ENCODE data around the gene RPS15. TPM values are rescaled to one million over a fixed set of nuclear protein-coding genes. Genes with fewer than 3 reads are reported as not detected.

The RPS15 gene
- total and polyA plus RNA-seq, 2 of the 13 experiments (the other 11 are each of a cell fraction or from before 2014, with no cell fraction given), result 695 to 1,411 TPM

DNA sequence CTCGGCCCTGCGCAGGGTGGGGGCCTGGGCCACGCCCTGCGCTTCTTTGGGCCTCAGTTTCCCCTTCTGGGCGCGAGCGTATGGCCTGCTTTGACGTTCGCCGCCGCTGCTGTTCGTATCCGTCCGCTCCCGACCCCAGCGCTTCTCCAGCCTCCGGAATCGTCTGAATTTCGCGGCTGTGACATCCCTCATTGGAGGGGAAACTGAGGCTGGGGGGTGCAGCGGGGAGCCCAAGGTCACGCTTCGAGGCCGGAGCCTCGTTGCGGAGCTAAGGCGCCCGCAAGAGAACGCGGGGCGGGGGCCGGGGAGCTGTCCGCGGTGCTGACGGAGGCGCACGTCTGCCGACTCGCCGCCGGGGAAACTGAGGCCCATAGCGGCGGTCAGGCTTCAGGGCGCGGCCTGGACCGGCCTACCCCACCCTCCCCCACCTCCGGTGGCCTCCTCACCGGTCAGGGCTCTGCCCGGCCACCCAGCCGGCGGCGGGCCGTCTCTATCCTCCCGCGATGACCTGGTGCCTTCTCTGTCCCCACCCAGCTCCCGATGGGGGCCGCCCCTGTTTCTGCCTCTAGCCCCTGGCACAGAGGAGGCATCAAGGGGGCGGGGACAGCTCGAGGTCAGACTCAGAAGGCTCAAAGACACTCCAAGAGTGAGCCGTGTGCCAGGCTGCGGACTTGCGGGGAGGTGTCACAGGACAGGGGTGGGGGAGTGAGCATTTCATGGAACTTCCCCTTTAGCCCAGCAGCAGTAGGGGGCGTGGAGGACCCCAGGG is 8.7 kb downstream of the RPS15 start (continued):
- TF ChIP-seq, protein P1, sequence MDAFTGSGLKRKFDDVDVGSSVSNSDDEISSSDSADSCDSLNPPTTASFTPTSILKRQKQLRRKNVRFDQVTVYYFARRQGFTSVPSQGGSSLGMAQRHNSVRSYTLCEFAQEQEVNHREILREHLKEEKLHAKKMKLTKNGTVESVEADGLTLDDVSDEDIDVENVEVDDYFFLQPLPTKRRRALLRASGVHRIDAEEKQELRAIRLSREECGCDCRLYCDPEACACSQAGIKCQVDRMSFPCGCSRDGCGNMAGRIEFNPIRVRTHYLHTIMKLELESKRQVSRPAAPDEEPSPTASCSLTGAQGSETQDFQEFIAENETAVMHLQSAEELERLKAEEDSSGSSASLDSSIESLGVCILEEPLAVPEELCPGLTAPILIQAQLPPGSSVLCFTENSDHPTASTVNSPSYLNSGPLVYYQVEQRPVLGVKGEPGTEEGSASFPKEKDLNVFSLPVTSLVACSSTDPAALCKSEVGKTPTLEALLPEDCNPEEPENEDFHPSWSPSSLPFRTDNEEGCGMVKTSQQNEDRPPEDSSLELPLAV (CRISPR knock-in tag; conservative IDR thresholded peaks at IDR 0.05; ENCODE audit: low read depth), result no peak
- 0 out of 2 replicates have a peak, but pooled peaks have one; percentile 47 for TF ChIP-seq FOXC1 (CRISPR knock-in tag; IDR thresholded peaks at IDR 0.05; ENCODE audit: borderline replicate concordance)
- no peak for TF ChIP-seq ZNF180 (CRISPR knock-in tag; IDR thresholded peaks at IDR 0.05; ENCODE audit: borderline replicate concordance, low read depth)
- TF ChIP-seq, protein P2, sequence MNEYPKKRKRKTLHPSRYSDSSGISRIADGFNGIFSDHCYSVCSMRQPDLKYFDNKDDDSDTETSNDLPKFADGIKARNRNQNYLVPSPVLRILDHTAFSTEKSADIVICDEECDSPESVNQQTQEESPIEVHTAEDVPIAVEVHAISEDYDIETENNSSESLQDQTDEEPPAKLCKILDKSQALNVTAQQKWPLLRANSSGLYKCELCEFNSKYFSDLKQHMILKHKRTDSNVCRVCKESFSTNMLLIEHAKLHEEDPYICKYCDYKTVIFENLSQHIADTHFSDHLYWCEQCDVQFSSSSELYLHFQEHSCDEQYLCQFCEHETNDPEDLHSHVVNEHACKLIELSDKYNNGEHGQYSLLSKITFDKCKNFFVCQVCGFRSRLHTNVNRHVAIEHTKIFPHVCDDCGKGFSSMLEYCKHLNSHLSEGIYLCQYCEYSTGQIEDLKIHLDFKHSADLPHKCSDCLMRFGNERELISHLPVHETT (CRISPR knock-in tag; conservative IDR thresholded peaks at IDR 0.05), result 0 out of 2 replicates have a peak, but pooled peaks have one; percentile 32
- no peak for TF ChIP-seq SYNCRIP (IDR thresholded peaks at IDR 0.05; ENCODE audit: insufficient read depth, low read depth, low read length)
- TF ChIP-seq SMAD1 (CRISPR knock-in tag; IDR thresholded peaks at IDR 0.05; ENCODE audit: borderline replicate concordance, low read depth), result no peak; the same call in 1 of the 2 replicates
- TF ChIP-seq, protein P3, sequence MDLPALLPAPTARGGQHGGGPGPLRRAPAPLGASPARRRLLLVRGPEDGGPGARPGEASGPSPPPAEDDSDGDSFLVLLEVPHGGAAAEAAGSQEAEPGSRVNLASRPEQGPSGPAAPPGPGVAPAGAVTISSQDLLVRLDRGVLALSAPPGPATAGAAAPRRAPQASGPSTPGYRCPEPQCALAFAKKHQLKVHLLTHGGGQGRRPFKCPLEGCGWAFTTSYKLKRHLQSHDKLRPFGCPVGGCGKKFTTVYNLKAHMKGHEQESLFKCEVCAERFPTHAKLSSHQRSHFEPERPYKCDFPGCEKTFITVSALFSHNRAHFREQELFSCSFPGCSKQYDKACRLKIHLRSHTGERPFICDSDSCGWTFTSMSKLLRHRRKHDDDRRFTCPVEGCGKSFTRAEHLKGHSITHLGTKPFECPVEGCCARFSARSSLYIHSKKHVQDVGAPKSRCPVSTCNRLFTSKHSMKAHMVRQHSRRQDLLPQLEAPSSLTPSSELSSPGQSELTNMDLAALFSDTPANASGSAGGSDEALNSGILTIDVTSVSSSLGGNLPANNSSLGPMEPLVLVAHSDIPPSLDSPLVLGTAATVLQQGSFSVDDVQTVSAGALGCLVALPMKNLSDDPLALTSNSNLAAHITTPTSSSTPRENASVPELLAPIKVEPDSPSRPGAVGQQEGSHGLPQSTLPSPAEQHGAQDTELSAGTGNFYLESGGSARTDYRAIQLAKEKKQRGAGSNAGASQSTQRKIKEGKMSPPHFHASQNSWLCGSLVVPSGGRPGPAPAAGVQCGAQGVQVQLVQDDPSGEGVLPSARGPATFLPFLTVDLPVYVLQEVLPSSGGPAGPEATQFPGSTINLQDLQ (CRISPR knock-in tag; IDR thresholded peaks at IDR 0.05), result no peak
- TF ChIP-seq, protein P4, sequence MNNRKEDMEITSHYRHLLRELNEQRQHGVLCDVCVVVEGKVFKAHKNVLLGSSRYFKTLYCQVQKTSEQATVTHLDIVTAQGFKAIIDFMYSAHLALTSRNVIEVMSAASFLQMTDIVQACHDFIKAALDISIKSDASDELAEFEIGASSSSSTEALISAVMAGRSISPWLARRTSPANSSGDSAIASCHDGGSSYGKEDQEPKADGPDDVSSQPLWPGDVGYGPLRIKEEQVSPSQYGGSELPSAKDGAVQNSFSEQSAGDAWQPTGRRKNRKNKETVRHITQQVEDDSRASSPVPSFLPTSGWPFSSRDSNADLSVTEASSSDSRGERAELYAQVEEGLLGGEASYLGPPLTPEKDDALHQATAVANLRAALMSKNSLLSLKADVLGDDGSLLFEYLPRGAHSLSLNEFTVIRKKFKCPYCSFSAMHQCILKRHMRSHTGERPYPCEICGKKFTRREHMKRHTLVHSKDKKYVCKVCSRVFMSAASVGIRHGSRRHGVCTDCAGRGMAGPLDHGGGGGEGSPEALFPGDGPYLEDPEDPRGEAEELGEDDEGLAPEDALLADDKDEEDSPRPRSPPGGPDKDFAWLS (CRISPR knock-in tag; IDR thresholded peaks at IDR 0.05; ENCODE audit: borderline replicate concordance), result no peak
- TF ChIP-seq ZKSCAN8 (CRISPR knock-in tag; IDR thresholded peaks at IDR 0.05; ENCODE audit: borderline replicate concordance), result no peak
- TF ChIP-seq RBAK (CRISPR knock-in tag; IDR thresholded peaks at IDR 0.05), result no peak
- TF ChIP-seq, protein P5, sequence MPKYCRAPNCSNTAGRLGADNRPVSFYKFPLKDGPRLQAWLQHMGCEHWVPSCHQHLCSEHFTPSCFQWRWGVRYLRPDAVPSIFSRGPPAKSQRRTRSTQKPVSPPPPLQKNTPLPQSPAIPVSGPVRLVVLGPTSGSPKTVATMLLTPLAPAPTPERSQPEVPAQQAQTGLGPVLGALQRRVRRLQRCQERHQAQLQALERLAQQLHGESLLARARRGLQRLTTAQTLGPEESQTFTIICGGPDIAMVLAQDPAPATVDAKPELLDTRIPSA (CRISPR knock-in tag; IDR thresholded peaks at IDR 0.05; ENCODE audit: borderline replicate concordance), result no peak
- TF ChIP-seq MYC (CRISPR knock-in tag; IDR thresholded peaks at IDR 0.05; ENCODE audit: borderline replicate concordance), result no peak
- no peak for TF ChIP-seq RELA (CRISPR knock-in tag; IDR thresholded peaks at IDR 0.05)
- no peak for TF ChIP-seq IKZF1 (IDR thresholded peaks at IDR 0.05)
- TF ChIP-seq, protein P6, sequence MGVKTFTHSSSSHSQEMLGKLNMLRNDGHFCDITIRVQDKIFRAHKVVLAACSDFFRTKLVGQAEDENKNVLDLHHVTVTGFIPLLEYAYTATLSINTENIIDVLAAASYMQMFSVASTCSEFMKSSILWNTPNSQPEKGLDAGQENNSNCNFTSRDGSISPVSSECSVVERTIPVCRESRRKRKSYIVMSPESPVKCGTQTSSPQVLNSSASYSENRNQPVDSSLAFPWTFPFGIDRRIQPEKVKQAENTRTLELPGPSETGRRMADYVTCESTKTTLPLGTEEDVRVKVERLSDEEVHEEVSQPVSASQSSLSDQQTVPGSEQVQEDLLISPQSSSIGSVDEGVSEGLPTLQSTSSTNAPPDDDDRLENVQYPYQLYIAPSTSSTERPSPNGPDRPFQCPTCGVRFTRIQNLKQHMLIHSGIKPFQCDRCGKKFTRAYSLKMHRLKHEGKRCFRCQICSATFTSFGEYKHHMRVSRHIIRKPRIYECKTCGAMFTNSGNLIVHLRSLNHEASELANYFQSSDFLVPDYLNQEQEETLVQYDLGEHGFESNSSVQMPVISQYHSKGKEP (CRISPR knock-in tag; IDR thresholded peaks at IDR 0.05), result 0 out of 2 replicates have a peak, but pooled peaks have one; percentile 88
- no peak for TF ChIP-seq ZNF367 (CRISPR knock-in tag; IDR thresholded peaks at IDR 0.05; ENCODE audit: borderline replicate concordance)
- TF ChIP-seq, protein P7, sequence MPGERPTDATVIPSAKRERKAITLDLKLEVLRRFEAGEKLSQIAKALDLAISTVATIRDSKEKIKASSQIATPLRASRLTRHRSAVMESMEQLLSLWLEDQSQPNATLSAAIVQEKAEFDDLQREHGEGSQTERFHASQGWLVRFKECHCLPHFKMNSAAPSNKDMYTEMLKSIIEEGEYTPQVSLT (CRISPR knock-in tag; IDR thresholded peaks at IDR 0.05; ENCODE audit: borderline replicate concordance, low read depth), result no peak
- no peak for TF ChIP-seq POGZ (CRISPR knock-in tag; IDR thresholded peaks at IDR 0.05)
